Endothelial cell of umbilical vein (primary cell): ENCODE measurements around the gene CPD.

Source experiments
- CTCF ChIP-seq, 2 donors: IDR thresholded peaks; 1 replicate in 1 of 2; 2 replicates in 1 of 2; pipeline ENCODE4 v1.5.1; 2011; ENCODE audit warnings: low read length in 2 of 2, mild to moderate bottlenecking in 2 of 2, moderate library complexity in 2 of 2, control low read depth in 1 of 2, inconsistent platforms in 1 of 2, low read depth in 1 of 2; ENCODE audit not compliant: insufficient read depth in 1 of 2; ENCODE audit errors: extremely low read depth in 1 of 2
- EZH2 ChIP-seq: IDR thresholded peaks from 2 replicates; pipeline ENCODE4 v1.6.1; 2012; ENCODE audit warnings: borderline replicate concordance, low read depth, mild to moderate bottlenecking, moderate library complexity, low read length, inconsistent platforms; ENCODE audit not compliant: severe bottlenecking
- MYC ChIP-seq: IDR thresholded peaks from one replicate; pipeline ENCODE4 v1.6.1; 2011; ENCODE audit warnings: mild to moderate bottlenecking, low read depth, low read length
- POLR2A ChIP-seq: IDR thresholded peaks from 2 replicates; pipeline ENCODE4 v1.6.1; 2012; ENCODE audit warnings: low read depth, mild to moderate bottlenecking, control low read depth, low read length
- POLR2AphosphoS5 ChIP-seq: IDR thresholded peaks from 2 replicates; pipeline ENCODE4 v1.6.1; 2012; ENCODE audit warnings: low read depth, mild to moderate bottlenecking, control low read depth, low read length, moderate library complexity; ENCODE audit not compliant: insufficient read depth

- TF ChIP-seq EZH2 = no peak
- no peak for TF ChIP-seq CTCF (IDR thresholded peaks at IDR 0.05; ENCODE audit: extremely low read depth in 1 of 2, insufficient read depth in 1 of 2, low read depth in 1 of 2, low read length in 2 of 2)
- TF ChIP-seq POLR2A = no peak
- TF ChIP-seq MYC = no peak
- TF ChIP-seq POLR2AphosphoS5 = no peak
These were observed 35.8 kb downstream of the CPD start for GRCh38 chr17:30414486-30414885.
